ENCODE measurements around the gene VIT.

DNA sequence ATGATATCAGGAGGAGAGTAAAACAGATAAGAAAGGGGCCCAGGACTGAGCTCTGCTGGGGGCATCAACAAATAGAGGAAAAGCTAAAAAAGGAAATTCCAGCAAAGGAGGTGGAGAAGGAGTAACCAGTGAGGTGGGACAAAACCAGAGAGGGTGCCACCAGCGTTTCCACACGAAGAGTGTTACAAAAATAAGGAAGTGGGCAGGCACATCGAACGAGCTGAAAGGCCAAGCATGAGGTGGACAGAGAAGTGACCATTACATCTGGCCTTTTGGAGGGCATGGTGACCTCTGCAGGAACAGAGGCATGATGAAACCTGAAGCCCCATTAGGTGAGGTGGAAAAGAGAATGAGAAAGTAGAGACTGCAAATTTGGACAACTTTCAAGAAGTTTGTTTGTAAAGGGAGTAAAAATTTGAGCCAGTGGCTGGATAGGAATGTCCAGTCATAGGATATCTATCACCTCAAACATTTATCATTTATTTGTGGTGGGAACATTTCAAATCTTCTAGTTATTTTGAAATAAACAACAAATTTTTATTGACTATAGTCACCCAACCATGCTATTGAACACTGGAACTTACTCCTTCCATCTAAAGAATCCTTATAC lies 18.4 kb upstream of the VIT start:
- TF ChIP-seq, protein P1, sequence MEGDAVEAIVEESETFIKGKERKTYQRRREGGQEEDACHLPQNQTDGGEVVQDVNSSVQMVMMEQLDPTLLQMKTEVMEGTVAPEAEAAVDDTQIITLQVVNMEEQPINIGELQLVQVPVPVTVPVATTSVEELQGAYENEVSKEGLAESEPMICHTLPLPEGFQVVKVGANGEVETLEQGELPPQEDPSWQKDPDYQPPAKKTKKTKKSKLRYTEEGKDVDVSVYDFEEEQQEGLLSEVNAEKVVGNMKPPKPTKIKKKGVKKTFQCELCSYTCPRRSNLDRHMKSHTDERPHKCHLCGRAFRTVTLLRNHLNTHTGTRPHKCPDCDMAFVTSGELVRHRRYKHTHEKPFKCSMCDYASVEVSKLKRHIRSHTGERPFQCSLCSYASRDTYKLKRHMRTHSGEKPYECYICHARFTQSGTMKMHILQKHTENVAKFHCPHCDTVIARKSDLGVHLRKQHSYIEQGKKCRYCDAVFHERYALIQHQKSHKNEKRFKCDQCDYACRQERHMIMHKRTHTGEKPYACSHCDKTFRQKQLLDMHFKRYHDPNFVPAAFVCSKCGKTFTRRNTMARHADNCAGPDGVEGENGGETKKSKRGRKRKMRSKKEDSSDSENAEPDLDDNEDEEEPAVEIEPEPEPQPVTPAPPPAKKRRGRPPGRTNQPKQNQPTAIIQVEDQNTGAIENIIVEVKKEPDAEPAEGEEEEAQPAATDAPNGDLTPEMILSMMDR (IDR thresholded peaks at IDR 0.05) = no peak
- no peak for TF ChIP-seq POLR2A (IDR thresholded peaks at IDR 0.05)
